ENCODE data around the gene LCP1.

Gene LCP1

DNA sequence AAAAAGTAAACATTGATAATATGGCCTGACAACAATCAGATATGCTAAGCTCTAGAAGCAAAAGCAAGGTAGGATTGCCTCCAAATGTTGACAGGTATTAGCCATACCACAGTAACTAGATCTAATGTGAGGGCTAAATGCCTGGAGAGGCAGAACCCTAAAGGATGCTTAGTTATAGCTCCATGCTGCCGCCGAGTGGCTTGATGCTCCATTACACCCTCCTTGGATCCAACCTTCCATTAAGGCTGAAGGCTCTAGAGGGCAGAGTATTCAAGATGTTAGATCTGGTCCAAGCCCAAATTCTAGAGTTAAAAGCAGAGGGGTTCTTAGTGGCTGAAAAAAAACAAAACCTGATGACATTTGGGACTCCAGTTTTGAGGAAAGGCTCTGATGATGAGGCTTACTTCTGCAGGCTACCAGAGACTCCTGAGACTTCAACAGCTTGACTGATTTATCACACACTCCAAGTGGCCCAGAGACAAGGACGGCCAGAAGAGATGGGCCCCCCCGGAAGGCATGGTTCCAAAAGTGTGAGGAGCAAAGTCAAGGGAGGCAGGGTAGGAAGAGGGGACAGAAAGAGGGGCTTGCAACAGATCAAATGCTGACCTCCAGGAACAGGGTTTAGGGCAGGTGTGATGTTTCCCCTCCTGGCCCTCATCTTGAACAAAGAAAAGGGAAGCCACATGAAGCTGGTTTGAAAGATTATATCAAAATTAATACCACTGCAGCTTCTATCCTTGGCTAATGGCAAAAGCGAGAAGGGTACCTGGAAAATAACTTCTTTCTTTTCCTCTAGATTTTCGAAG lies 55.2 kb downstream of the LCP1 start:
- DNase-seq (ENCODE audit: low read depth) = peak; percentile 53

DNA sequence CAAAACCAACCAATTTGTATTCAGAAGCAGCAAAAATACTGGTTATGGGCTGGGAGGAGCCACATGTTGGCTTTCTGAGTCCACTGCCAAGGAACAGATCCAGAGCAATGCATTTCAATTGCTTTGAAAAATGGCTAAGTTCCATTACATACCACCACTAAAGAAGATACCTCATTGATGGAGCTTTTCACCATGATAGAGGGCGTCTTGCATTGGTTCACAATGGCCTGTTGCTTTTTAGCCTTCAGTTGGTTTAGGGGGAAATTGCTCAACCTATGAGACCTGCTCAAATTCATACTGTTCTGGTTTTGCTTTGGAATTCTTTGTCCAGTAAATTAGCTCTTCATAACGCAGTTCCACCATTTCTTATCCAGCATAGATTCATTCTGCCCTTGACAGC lies 55.9 kb downstream of the LCP1 start:
- no peak for DNase-seq (ENCODE audit: low read depth)

DNA sequence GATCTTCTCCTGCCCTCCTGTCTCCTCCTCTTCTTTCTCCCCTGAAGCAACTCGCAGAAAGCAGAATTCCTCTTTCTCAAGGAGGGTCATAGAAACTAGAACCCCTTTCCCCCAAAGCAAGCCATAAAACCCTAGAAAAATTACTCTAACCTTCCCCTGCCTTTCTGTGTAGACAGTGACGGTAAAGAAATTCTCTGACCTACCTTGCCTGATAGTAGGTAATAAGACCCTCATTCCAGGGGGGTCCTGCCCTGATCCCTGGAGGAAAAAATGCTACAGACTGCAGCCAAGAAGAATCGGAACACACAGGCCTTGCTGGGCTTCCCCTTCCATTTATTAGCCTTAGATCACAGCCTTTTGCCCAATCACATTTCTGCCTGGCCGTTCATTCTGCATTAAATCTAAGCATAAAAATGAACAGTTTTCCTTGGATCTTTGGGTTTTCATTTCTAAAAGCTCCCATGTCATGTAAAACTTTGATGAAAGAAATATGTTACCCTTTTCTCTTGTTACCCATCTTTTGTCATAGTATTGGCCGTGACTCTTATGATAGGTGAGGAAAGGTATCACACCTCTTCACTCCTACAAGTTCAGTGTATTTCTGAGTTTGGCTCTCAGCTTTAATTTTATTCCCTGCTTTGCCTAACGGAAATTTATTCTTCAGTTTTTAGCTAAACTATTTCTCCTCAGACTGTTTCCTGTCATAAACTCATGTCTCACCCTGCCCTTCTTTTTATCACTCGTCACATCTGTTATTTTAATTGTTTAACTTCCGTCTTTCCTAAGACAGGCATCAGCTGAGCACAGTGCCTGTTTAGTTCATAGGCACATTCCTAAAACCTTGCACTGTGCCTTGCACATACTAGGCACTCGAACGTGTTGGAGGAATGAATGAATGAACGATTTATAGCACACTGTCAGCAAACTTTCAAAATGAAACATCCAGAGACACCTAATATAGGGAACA lies 56.7 kb downstream of the LCP1 start:
- no peak for DNase-seq (ENCODE audit: low read depth)

DNA sequence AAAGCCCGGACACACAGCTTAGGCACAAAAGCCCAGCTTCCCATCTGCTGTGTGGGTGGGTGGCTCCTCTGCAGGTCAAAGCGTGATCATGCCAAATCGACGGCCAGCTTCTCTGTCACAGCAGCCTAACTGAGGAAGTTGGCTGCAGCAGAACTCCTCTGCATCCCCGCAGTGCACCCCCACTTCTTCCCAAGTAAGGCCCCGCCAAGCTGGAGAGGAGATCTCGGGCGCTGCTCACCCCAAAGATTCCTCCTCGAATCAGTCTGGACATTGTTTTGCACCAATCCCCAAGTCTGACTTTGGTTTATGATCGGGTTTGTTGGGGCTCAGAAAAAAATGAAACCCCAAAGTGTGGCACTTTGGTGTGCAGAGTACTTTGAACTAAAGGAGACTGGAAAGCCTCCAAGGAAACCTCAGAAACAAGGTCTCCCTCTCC lies 57.4 kb downstream of the LCP1 start:
- DNase-seq (ENCODE audit: low read depth) = no peak

DNA sequence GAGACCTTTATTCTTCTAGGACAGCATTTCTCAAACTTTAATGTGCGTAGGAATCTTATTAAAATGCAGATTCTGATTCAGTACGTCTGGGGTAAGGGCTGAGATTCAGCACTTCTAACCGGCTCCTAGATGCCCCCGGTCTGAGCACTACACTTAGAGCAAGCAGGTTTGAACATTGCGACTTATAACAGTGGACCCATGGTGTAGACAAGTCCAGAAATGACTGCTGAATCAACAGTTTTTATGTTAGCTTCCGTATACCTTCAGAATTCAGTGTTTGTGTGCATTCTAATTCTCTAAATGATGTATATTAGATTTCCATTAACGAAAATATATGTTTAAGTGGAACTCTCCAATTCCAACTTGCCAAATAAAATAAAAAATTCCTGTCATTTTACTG lies 59.7 kb downstream of the LCP1 start:
- no peak for DNase-seq (ENCODE audit: low read depth)

DNA sequence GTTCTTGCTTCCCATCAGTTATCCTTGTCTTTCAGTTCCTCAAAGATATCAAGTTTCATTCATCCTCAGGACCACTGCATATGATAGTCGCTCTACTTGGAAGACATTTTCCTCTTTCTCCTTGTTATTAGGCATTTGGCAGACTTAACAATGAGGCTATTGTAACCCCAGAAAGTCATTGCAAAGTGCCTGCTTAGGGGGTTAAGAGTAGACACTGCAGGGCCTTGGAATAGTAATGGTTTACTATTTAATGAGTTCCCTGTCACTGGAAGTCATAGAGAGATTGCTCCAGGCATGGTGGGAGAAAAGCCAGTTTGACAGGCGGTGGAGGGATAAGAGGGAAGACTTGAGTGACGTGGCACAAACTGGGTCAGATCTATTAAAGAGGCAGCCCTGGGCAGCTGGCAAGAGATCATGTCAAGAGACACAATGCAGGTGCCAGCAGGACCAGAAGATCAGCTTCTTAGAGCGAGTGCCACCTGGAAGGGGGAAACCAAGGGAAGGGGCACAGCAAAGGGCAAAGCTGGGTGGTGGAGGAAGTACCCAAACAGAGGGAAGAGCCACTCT lies 60.3 kb downstream of the LCP1 start:
- no peak for DNase-seq (ENCODE audit: low read depth)

DNA sequence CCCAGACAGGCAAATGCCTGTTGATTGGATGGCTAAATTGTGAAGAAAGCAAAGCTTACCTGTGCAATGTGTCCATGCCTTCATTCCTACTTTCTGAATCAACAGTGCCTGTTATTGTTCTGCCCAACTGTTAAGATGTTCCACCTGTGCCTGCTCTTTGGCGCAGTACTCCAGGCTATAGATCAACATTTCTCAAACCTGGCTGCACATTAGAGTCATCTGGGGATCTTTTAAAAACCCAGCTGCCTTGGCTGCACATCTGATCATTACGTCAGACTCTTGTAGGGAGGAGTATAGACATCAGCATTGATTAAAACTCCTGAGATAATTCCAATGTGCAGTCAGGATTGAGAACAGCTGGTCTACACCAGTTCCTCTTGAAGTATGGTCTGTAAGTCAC lies 60.9 kb downstream of the LCP1 start:
- DNase-seq (ENCODE audit: low read depth) = no peak

DNA sequence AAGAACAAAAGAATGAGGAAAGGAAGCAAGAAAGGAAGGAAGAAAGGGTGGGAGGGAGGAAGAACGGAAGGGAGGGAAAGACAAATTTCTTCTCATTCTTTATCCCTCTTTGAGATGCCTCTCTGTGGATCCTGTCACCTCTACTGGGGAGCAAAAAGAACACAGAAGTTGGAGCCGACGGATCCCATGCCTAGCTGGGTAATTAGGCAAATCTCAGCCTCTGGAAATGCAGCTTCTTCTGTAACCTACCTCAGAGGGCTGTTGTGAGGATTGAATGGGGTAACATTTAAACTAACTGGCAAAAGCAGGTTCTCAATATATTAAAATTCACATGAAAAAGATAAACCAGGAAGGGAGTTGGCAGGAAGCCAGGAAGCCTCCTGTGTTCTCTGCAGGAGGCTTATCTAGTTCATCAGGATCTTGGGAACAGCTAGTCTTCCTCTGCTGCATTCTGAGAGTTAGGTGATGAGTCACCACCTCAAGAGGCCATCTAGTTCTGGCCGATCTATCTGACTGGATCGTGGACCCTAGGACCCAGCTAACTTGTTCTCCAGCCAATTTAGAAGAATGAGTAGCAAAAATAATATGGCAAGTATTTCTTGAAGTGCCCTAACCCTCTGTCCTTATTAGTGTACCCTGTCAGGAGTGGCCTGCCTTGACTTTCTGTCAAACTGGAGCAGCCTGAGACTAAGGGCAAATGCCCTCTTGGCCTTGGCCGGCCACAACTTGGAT lies 61.9 kb downstream of the LCP1 start:
- DNase-seq (ENCODE audit: low read depth) = no peak

DNA sequence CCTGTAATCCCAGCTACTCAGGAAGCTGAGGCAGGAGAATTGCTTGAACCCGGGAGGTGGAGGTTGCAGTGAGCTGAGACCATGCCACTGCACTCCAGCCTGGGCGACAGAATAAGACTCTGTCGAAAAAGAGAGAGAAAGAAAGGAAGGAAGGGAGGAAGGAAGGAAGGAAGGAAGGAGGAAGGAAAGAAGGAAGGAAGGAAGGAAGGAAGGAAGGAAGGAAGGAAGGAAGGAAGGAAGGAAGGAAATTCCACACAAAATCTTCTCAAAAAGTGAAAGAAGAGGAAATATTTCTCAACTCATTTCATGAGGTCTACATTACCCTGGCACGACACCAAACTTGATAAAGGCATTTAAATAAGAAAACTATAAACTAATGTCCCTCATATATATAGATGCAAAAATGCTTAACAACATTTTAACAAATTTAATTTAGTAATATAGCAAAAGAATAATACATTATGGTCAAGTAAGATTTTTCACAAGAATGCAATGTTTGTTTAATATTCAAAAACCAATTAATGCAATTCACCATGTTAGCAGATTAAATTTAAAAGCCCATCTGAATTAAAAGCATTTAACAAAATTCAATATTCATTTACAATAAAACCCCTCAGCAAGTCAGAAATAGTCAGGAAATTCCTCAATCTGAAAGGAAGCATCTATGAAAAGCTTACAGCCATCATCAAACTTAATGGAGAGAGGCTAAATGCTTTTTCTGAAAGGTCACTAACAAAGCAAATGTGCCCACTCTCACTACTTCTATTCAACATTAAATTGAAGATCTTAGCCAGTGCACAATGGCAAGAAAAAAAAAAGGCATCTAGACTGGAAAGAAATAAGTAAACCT lies 65.1 kb downstream of the LCP1 start:
- no peak for DNase-seq (ENCODE audit: low read depth)

DNA sequence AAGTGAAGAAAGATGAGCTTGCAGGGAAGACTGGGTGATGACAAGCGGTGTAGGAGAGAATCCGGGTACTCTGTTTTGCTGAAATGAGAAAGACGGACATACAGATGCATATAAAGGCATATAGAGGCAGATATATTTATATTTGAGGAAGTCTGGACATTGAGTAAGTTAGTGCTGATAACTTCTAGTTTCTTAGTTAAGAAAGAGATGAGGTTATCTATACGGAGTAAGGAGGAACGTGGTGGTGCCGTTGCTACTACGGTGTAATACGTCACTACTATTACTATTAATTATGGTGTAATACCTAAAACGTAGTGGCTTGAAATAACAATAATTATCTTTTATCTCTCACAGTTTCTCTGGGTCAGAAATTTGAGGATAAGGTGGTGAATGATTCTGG lies 67.4 kb downstream of the LCP1 start:
- no peak for DNase-seq (ENCODE audit: low read depth)

DNA sequence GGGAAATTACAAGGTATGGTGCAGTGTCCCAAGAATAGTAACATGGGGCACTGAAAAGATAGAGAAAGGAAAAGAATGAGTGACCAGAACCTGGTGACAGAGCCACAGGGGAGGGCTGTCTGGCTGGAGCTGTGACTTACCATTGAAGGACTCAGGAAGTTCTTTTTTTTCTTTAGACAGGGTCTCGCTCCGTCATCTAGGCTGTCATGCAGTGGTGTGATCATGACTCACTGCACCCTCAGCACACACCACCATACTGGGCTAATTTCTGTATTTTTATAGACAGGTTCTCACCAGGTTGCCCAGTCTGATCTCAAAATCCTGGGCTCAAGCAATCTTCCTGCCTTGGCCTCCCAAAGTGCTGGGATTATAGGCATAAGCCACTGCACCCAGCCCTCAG lies 68.4 kb downstream of the LCP1 start:
- no peak for DNase-seq (ENCODE audit: low read depth)

DNA sequence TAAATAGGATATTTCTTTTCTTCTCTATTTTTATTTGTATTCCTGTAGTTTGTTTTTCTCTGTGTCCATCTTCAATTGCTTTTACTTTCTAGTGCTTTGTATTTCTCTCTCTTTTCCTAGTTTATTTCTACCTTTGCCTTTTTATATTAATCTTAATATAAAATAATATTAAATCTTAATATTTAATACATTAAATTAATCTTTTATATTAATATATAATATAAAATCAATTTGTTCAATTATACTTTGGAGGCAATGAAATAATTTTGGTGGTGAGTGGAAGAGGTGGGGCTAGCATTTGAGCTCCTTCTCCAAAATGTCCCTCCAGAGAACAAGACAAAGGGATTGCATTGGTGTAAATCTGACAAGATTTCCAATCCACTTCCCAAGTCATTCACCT lies 70.8 kb downstream of the LCP1 start:
- no peak for DNase-seq (ENCODE audit: low read depth)

DNA sequence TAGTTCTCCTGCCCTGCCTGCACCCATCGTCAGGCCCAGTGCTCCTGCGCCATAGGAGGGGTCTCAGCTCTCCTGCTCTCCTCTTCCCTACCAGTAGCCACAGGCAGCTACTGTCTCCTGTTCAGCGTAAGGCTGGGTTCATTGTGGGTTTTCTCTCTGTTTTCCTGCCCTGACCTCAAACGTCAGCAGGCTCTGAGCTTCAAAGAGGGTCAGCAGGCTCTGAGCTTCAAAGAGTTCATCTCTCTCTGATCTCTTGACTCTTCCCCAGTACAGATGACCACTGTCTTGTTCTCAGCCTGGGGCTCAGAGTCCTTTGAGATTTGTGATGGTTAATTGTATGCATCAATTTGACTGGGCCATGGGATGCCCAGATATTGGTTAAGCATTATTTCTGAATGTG lies 72.5 kb downstream of the LCP1 start:
- DNase-seq (ENCODE audit: low read depth) = no peak

DNA sequence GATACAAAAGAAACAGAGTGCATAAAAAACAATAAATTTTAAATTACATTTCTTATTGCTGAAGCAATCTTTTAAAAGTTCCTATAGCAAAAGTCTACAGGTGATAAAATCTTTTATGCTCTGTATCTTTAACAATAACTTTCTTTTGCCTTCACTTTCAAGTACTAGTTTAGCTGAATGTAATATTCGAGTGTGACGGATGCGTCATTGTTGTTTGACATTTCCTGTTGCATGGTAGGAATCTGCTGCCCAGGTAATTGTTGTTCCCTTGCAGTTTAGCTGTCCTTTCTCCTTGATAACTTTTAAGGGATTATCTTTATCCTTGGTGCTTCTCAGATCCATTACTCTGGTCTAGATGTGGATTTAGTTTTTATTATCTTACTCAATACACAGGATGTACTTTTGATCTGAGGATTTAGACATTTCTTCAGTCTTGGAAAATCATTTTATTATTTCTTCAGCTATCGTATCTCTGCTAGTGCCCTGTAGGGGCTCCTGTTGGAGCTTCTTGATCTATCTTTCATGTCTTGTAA lies 75.1 kb downstream of the LCP1 start:
- no peak for DNase-seq (ENCODE audit: low read depth)

DNA sequence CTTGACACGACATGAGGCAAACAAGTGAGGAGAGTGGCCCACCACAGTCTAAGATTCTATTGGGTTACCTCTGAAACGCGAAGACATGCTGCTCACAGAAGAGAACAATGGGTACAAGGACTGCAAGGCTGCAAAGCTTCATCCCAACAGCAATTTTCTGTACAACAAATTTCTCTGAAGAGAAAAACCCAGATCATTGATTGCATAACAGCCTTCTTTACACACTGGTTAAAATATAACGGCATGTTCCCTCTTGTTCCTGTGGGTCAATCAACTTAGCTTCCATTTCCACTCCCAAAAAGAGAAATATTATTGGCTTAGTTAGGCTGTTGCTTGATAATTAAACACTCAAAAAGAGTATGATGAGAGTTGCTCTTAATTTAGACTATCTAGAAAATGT lies 77.1 kb downstream of the LCP1 start, which contains the start of gene CPB2:
CPB2 (minus strand) TSS at position 166 of the 400 bp plus-strand sequence; CDS start at position 142, 24 bp downstream.
- DNase-seq (ENCODE audit: low read depth) = no peak

DNA sequence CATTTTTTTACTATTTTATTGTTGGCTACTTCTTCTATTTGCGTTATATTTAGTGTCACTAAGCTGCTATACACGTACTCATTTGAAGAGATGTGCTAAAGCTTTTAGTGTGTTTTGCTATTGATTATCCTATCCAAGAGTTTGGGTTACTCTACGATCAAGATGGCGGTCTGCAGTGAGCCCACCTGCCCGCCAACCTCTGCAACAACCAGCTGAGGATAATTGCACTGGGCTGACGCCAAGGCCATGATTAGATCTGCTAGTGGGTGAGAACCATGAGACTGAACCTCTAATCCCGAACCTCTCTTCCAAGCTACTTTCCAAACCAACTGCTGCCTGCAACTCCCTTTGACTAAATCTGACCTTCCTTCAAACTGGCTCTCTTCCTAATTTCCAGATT lies 78.9 kb downstream of the LCP1 start:
- DNase-seq (ENCODE audit: low read depth) = no peak

DNA sequence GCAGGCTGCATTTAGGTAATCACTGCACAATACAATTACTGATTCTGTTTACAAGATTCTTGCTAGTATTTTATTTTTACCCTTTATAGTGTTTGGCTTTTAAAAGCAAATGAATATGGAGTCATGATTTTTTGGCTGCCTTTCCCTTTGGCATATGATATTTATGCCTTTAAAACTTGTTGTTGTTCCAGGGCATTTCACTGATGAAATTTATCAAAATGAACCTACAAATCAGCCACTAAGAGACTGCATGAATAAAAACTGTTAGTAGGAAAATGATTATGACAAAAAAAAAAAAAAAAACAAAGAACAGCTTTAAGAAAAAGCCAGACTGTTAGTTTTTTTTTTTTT lies 79.7 kb downstream of the LCP1 start:
- no peak for DNase-seq (ENCODE audit: low read depth)

DNA sequence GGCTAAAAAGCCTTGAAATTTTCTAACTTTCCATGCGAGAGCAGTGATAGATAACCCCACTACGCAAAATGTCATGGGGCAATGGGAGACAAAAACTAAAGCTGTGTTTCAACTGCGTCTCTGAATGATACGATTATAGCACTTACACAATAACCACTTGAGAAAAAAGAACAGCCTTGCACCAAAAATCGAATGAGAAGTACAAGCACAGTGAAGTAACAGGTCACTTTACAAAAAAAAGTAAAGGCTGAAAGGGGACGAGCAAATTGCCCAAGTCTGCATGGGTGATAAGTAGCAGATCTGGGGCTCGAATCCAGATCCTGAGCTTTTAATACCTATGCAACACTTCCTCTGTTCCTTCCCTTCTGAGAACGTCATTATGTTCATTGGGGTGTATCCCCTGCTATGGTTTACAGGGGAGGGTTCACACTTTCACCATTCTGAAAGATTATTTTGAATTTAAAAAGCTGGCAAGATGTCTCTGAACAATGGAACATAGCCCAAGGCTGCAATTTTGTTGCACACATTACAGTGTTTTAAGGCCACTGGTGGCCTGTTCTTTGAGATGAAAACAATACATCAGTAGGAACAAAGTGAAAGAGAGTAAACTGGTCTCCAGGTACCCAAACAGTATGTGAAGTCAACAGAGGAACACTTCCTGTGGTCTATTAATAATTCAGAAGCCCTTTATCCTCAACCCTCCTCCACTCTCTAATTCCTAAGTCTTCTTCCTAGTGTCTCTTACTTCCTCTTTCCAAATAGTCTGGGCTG lies 80.3 kb downstream of the LCP1 start:
- no peak for DNase-seq (ENCODE audit: low read depth)

DNA sequence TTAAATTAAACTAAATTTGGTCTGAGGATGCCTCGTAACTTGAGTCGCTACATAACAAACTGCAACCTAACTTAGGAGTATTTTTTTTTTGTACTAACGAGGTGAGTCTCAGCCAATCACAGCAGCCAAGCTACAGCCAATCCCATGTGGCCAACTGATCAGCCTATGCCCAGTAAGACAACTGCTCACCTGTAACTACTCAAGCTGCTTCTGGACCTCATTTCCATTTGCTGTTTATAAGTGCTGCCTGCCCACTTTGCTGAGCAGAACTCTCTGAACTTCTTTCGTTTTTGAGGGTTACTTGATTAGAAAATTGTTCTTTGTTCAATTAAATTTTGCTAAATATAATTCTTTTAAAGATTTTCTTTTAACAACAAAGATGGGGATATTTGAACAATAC lies 81.0 kb downstream of the LCP1 start:
- DNase-seq (ENCODE audit: low read depth) = no peak

DNA sequence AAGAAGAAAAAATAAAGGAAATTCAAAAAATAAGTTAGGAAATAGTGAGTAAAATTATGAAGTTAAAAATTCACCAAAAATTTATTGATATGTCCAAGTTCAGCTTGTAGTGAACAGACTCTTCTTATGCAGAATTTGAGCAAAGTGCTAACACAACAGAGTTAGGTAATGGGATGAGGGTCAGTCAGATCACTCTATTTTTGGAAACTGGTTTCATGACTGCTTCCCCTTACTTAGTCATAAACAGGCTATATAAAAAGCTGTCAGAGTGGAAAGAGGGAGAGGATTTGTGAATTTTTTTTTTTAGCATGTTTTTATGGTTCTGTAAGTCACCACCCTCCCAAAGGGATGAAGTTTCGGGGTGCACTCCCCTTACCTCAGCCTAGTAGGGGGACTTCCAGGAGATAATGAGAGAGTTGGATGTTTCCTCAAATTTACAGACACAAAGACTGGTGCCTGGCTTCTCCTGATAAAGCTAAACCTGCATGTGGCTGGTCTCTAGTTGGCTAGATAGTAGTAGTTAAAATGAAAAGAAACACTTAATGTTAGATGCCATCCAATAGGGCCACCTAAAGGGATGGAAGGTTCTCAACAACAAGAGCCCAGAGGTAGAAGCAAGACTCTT lies 81.7 kb downstream of the LCP1 start:
- DNase-seq (ENCODE audit: low read depth) = no peak
